Type B pancreatic cell (in vitro differentiated cells): ENCODE data around the gene TDRD12. TPM values are rescaled to one million over a fixed set of nuclear protein-coding genes. Genes with fewer than 3 reads are reported as not detected.
"Not testable (repeated sequence)": the region's sequence is repeated elsewhere in the genome, so short reads cannot be mapped to it uniquely, and the experiment has no call there.

Source experiments
- DNase-seq: peaks from one replicate; pipeline ENCODE4 v3.0.0; 2021; ENCODE audit warnings: mixed read lengths; ENCODE audit not compliant: unreplicated experiment; ENCODE audit errors: extremely low spot score
- H3K27ac Mint-ChIP-seq: 2 replicates; pipeline ENCODE4 v1.8.0; 2021; ENCODE audit warnings: mild to moderate bottlenecking, mixed read lengths
- H3K27me3 Mint-ChIP-seq: 2 replicates; pipeline ENCODE4 v1.8.0; 2021; ENCODE audit warnings: mixed read lengths
- H3K36me3 Mint-ChIP-seq: 2 replicates; pipeline ENCODE4 v1.8.0; 2021; ENCODE audit warnings: mixed read lengths
- H3K4me1 Mint-ChIP-seq: one replicate; pipeline ENCODE4 v1.8.0; 2021; ENCODE audit warnings: mixed read lengths; ENCODE audit not compliant: unreplicated experiment
- H3K4me3 Mint-ChIP-seq: 2 replicates; pipeline ENCODE4 v1.8.0; 2021; ENCODE audit warnings: mild to moderate bottlenecking, mixed read lengths
- H3K9me3 Mint-ChIP-seq: 2 replicates; pipeline ENCODE4 v1.8.0; 2021; ENCODE audit warnings: mixed read lengths
- total RNA-seq: library from RNA; stranded (reverse); gene quantifications from 2 replicates; pipeline ENCODE4 v1.2.1, GENCODE V29; 2021; ENCODE audit warnings: low replicate concordance
- TF ChIP-seq, protein P1 (sequence below): fragments of 200-600 bp; sonication (generic); conservative IDR thresholded peaks from 2 replicates; pipeline ENCODE4 v1.5.0; 2021; ENCODE audit warnings: antibody characterized with exemption, mild to moderate bottlenecking

Gene TDRD12
- total RNA-seq, 1 donor from 2014 or later: 0.24 TPM

DNA sequence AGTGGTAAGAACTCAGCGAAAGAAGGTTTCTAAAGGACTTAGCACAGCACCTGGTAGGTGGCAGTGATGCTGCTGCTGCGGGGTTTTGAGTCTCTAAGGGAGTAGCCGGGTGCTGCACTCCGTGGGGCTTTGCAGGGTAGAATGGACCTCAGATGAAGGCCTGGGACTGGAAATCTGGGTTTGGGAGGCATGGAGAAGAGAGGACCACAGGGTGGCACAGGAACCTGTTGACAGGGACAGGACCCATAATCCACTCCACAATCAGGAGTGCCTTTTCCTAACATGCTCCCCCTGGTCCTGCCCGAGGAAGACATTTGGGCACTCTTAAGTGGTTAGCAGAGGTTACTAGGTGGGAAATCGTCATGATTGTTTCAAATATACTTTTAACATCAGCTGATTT lies 29.8 kb downstream of the TDRD12 start:
- Mint-ChIP-seq H3K27me3 (no peaks in the 10 kb centered on the region), H3K4me1 (peaks cover 4% of the 10 kb centered on the region), H3K27ac (no peak overlapping the region), H3K36me3 (no peaks in the 10 kb centered on the region), H3K4me3 (no peak overlapping the region), H3K9me3 (no peaks in the 10 kb centered on the region)
- TF ChIP-seq, protein P1, sequence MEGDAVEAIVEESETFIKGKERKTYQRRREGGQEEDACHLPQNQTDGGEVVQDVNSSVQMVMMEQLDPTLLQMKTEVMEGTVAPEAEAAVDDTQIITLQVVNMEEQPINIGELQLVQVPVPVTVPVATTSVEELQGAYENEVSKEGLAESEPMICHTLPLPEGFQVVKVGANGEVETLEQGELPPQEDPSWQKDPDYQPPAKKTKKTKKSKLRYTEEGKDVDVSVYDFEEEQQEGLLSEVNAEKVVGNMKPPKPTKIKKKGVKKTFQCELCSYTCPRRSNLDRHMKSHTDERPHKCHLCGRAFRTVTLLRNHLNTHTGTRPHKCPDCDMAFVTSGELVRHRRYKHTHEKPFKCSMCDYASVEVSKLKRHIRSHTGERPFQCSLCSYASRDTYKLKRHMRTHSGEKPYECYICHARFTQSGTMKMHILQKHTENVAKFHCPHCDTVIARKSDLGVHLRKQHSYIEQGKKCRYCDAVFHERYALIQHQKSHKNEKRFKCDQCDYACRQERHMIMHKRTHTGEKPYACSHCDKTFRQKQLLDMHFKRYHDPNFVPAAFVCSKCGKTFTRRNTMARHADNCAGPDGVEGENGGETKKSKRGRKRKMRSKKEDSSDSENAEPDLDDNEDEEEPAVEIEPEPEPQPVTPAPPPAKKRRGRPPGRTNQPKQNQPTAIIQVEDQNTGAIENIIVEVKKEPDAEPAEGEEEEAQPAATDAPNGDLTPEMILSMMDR: no peak
- DNase-seq: no peak

DNA sequence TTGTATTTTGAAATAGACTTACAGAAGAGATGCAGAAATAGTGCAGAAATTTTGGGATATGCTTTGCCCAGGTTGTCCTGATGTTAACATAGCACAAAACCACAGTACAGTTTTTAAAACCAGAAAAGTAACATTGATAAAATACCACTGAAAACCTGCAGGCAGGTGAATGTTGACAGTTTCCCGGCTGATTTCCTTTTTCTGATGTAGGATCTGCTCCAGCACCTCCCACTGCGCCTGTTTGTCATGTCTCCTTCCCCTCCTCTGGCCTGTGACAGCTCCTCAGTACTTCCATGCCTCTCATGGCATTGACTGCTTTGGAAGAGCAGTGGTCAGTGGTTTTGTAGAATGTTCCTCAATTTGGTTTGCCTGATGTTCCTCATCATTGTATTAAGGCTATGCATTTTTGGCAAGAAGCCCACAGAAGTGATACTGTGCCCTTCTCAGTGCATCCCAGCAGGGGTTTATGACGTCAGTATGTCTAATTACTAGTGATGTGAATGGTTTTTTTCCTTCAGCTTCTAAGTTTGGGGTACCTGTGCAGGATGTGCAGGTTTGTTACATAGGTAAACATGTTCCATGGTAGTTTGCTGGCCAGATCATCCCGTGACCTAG lies 31.0 kb downstream of the TDRD12 start:
- Mint-ChIP-seq H3K36me3 (no peaks in the 10 kb centered on the region), H3K27ac (no peak overlapping the region), H3K9me3 (no peaks in the 10 kb centered on the region), H3K4me3 (no peak overlapping the region), H3K27me3 (no peaks in the 10 kb centered on the region), H3K4me1 (peaks cover 4% of the 10 kb centered on the region)
- TF ChIP-seq, protein P1: no peak
- no peak for DNase-seq

DNA sequence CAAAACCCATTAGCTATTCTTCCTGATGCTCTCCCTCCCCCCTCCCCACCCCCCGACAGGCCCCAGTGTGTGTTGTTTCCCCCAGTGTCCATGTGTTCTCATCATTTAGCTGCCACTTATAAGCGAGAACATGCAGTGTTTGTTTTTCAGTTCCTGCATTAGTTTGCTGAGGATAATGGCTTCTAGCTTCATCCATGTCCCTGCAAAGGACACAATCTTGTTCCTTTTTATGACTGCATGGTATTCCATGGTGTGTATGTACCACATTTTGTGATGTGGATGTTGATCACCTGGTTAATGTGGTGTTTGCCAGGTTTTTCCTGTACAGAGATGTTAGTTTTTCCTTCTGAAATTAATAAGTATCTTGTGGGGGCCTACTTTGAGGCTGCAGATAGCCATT lies 31.5 kb downstream of the TDRD12 start:
- Mint-ChIP-seq H3K27ac (no peak overlapping the region), H3K9me3 (no peaks in the 10 kb centered on the region), H3K4me3 (no peak overlapping the region), H3K36me3 (no peaks in the 10 kb centered on the region), H3K27me3 (no peaks in the 10 kb centered on the region), H3K4me1 (peaks cover 4% of the 10 kb centered on the region)
- TF ChIP-seq, protein P1: no peak
- DNase-seq: no peak

DNA sequence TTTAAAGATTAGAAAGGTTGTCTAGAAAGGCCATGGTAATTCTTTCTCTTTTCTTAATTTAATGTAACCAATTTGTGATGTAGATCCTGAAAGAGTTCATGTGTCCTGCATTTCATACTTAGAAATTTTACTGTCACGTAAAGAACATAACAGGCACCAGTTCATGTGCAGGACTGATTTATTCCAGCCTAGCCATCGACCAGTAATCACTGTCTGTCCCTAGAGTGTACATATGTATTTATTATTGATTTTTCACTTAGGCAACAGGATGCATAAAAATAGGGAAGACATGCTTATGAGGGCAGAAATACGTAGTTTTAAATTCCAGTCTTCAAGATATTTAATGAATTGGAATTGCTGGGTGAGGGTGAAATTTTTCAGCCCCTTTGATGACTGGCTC lies 37.6 kb downstream of the TDRD12 start:
- TF ChIP-seq, protein P1: no peak
- Mint-ChIP-seq H3K36me3 (no peaks in the 10 kb centered on the region), H3K4me3 (no peak overlapping the region), H3K9me3 (no peaks in the 10 kb centered on the region), H3K27me3 (peaks cover under 1% of the 10 kb centered on the region), H3K27ac (no peak overlapping the region), H3K4me1 (no peaks in the 10 kb centered on the region)
- no peak for DNase-seq

DNA sequence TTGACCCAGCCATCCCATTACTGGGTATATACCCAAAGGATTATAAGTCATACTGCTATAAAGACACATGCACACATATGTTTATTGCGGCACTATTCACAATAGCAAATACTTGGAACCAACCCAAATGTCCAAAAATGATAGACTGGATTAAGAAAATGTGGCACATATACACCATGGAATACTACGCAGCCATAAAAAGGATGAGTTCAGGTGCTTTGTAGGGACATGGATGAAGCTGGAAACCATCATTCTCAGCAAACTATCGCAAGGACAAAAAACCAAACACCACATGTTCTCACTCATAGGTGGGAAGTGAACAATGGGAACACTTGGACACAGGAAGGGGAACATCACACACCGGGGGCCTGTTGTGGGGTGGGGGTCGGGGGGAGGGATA lies 45.8 kb downstream of the TDRD12 start:
- not testable (repeated sequence) for H3K4me3 Mint-ChIP-seq, H3K4me1 Mint-ChIP-seq, H3K36me3 Mint-ChIP-seq, H3K27ac Mint-ChIP-seq, H3K27me3 Mint-ChIP-seq, DNase-seq, H3K9me3 Mint-ChIP-seq

DNA sequence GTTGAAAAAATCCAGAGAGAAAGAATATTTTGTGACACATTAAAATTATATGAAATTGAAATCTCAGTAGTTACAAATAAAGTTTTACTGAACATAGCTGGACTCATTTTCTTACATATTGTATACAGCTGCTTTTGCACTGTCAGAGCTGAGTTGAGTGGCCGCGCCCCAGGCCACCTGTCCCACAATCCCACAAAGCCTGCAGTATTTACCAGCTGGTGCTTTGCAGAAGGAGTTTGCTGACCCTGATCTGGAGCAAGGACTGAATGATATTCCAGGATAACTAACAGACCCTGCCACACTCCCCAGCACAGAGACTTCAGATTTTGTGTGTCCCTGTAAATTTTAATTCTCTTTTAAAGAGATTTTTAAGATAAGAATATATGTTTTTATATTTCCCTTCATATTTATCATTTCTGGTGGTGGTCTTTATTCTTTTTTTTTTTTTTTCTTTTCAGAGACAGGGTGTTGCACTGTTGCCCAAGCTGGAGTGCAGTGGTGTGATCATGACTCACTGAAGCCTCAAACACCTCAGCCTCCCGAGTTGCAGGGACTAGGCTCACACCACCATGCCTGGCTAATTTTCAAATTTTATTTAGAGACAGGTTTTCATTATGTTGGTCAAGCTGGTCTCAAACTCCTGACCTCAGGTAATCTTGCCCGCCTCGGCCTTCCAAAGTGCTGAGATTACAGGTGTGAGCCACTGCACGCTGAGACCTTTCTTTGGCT lies 48.5 kb downstream of the TDRD12 start:
- H3K36me3 Mint-ChIP-seq: no peaks in the 10 kb centered on the region
- H3K27ac Mint-ChIP-seq: no peak overlapping the region
- H3K9me3 Mint-ChIP-seq: no peaks in the 10 kb centered on the region
- H3K4me1 Mint-ChIP-seq: no peaks in the 10 kb centered on the region
- H3K27me3 Mint-ChIP-seq: peaks cover 3% of the 10 kb centered on the region
- TF ChIP-seq, protein P1: no peak
- H3K4me3 Mint-ChIP-seq: no peak overlapping the region
- no peak for DNase-seq
